ENCODE data around the gene MYO18B. TPM values are rescaled to one million over a fixed set of nuclear protein-coding genes. Genes with fewer than 3 reads are reported as not detected.
"Not testable (repeated sequence)": the region's sequence is repeated elsewhere in the genome, so short reads cannot be mapped to it uniquely, and the experiment has no call there.

The MYO18B gene
- total RNA-seq, 1 donor from 2014 or later: 12.0 TPM

- no peak for TF ChIP-seq CTCF (IDR thresholded peaks at IDR 0.05)
- H3K9me3 ChIP-seq: no peaks in the 10 kb centered on the region
- H3K36me3 ChIP-seq: no peaks in the 10 kb centered on the region
- intact Hi-C loops (cut with DNase I): loop anchor here (5.0 kb wide), 2 partner anchors 239 to 254 kb away; no protein-coding TSS in a partner anchor
- H3K4me1 ChIP-seq: no peaks in the 10 kb centered on the region
- H3K4me3 ChIP-seq: no peak overlapping the region
- no peak overlapping the region for H3K27ac ChIP-seq
- no peaks in the 10 kb centered on the region for H3K27me3 ChIP-seq
- DNase-seq (ENCODE audit: low spot score in 2 of 2): no peak
These were observed 40.8 kb upstream of the MYO18B start for GRCh38 chr22:25701056-25701780.

GRCh38 chr22:25702040-25702439, 39.9 kb upstream of the MYO18B start:
- H3K27me3 ChIP-seq: no peaks in the 10 kb centered on the region
- no peak overlapping the region for H3K27ac ChIP-seq
- H3K4me3 ChIP-seq: no peak overlapping the region
- intact Hi-C loops (cut with DNase I): loop anchor here (5.0 kb wide), 2 partner anchors 240 to 255 kb away; no protein-coding TSS in a partner anchor
- no peaks in the 10 kb centered on the region for H3K36me3 ChIP-seq
- no peaks in the 10 kb centered on the region for H3K4me1 ChIP-seq
- no peaks in the 10 kb centered on the region for H3K9me3 ChIP-seq
- TF ChIP-seq CTCF (IDR thresholded peaks at IDR 0.05): peak in 2 of 3 experiments; percentile 18 to 47
- no peak for DNase-seq (ENCODE audit: low spot score in 2 of 2)

- Histone ChIP-seq H3K27me3 (no peaks in the 10 kb centered on the region), H3K9me3 (no peaks in the 10 kb centered on the region), H3K27ac (no peak overlapping the region), H3K4me3 (no peak overlapping the region), H3K36me3 (no peaks in the 10 kb centered on the region), H3K4me1 (no peaks in the 10 kb centered on the region)
- no peak for TF ChIP-seq CTCF (IDR thresholded peaks at IDR 0.05)
- intact Hi-C loops (cut with DNase I): loop anchor here (5.0 kb wide), 2 partner anchors 240 to 255 kb away; no protein-coding TSS in a partner anchor
- no peak for DNase-seq (ENCODE audit: low spot score in 2 of 2)
These were observed 39.3 kb upstream of the MYO18B start for GRCh38 chr22:25702571-25703167.

- Histone ChIP-seq H3K27me3 (no peaks in the 10 kb centered on the region), H3K4me3 (no peak overlapping the region), H3K4me1 (no peaks in the 10 kb centered on the region), H3K36me3 (no peaks in the 10 kb centered on the region), H3K9me3 (no peaks in the 10 kb centered on the region), H3K27ac (no peak overlapping the region)
- DNase-seq (ENCODE audit: low spot score in 2 of 2): no peak
- TF ChIP-seq CTCF (IDR thresholded peaks at IDR 0.05): no peak
- intact Hi-C loops (cut with DNase I): loop anchor here (5.0 kb wide), 2 partner anchors 242 to 257 kb away; no protein-coding TSS in a partner anchor
These were observed 37.3 kb upstream of the MYO18B start for GRCh38 chr22:25704701-25705100.

GRCh38 chr22:25706197-25706596, 35.8 kb upstream of the MYO18B start:
- no peaks in the 10 kb centered on the region for H3K4me1 ChIP-seq
- H3K4me3 ChIP-seq: no peak overlapping the region
- H3K27me3 ChIP-seq: no peaks in the 10 kb centered on the region
- no peak for TF ChIP-seq CTCF (IDR thresholded peaks at IDR 0.05)
- no peaks in the 10 kb centered on the region for H3K36me3 ChIP-seq
- H3K9me3 ChIP-seq: no peaks in the 10 kb centered on the region
- H3K27ac ChIP-seq: no peak overlapping the region
- DNase-seq (ENCODE audit: low spot score in 2 of 2): no peak
- intact Hi-C loops (cut with DNase I): no loop called here

- H3K27me3 ChIP-seq; H3K4me1 ChIP-seq; intact Hi-C loops (cut with DNase I); H3K4me3 ChIP-seq; H3K36me3 ChIP-seq; H3K9me3 ChIP-seq; H3K27ac ChIP-seq; DNase-seq (ENCODE audit: low spot score in 2 of 2): not testable (repeated sequence)
These were observed 33.6 kb upstream of the MYO18B start for GRCh38 chr22:25708430-25708829.

Measured in ascending aorta (tissue), 2 donors.